WERI-Rb-1 (cell line): ENCODE results near the gene MME.

ENCODE experiments used
- DNase-seq: peaks from one replicate; pipeline ENCODE4 v3.0.0-alpha.2; 2020
- H3K27ac ChIP-seq: fragments of 250-450 bp; sonication (Bioruptor Pico); 2 replicates; pipeline ENCODE4 v1.5.1; 2020; ENCODE audit warnings: mild to moderate bottlenecking, moderate library complexity
- H3K27me3 ChIP-seq: fragments of 250-450 bp; sonication (Bioruptor Pico); 2 replicates; pipeline ENCODE4 v1.5.1; 2021; ENCODE audit warnings: mild to moderate bottlenecking, low read depth, moderate library complexity; ENCODE audit not compliant: insufficient read depth, severe bottlenecking
- H3K36me3 ChIP-seq: fragments of 250-450 bp; sonication (Bioruptor Pico); 2 replicates; pipeline ENCODE4 v1.5.1; 2020; ENCODE audit warnings: mild to moderate bottlenecking, moderate library complexity
- H3K4me3 ChIP-seq: 2 replicates; pipeline ENCODE4 v1.5.1; 2011; ENCODE audit warnings: low read depth, mild to moderate bottlenecking, control low read depth, low read length
- H3K9me3 ChIP-seq: fragments of 250-450 bp; sonication (Bioruptor Pico); 2 replicates; pipeline ENCODE4 v1.5.1; 2021; ENCODE audit warnings: mild to moderate bottlenecking, moderate library complexity; ENCODE audit not compliant: severe bottlenecking
- CTCF ChIP-seq: IDR thresholded peaks from 2 replicates; pipeline ENCODE4 v1.5.1; 2011; ENCODE audit warnings: low read depth, mild to moderate bottlenecking, control low read depth, inconsistent platforms, low read length

MME gene

GRCh38 chr3:155053756-155054155, 26.4 kb upstream of the MME start:
- H3K27ac ChIP-seq: no peak overlapping the region
- H3K27me3 ChIP-seq: no peaks in the 10 kb centered on the region
- H3K36me3 ChIP-seq: no peaks in the 10 kb centered on the region
- no peak for TF ChIP-seq CTCF
- no peak overlapping the region for H3K4me3 ChIP-seq
- DNase-seq: no peak
- peaks cover 4% of the 10 kb centered on the region for H3K9me3 ChIP-seq

DNA sequence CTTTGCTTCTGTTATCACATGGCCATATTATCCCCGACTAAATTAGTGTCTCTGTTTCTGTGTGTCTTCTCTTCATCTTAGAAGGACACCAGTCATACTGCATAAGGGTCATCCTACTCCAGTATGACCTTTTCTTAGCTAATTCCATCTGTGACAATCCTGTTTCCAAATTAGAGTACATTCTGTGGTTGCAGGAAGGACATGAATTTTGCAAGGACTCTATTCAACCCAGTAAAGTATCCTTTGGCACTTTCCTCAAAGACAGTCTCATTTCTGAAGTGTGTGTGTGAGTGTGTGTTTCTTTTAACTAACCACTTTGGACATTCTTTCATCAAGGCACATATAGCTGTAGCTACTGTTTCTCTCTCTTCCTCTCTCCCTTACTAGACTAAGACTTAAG, 15.2 kb upstream of the MME start:
- Histone ChIP-seq H3K36me3 (no peaks in the 10 kb centered on the region), H3K27ac (no peak overlapping the region), H3K4me3 (no peak overlapping the region), H3K27me3 (no peaks in the 10 kb centered on the region), H3K9me3 (no peaks in the 10 kb centered on the region)
- no peak for DNase-seq
- no peak for TF ChIP-seq CTCF

- Histone ChIP-seq H3K4me3 (no peak overlapping the region), H3K27me3 (no peaks in the 10 kb centered on the region), H3K9me3 (no peaks in the 10 kb centered on the region), H3K36me3 (no peaks in the 10 kb centered on the region), H3K27ac (no peak overlapping the region)
- TF ChIP-seq CTCF: no peak
- no peak for DNase-seq
Observed at GRCh38 chr3:155065537-155065936, 14.6 kb upstream of the MME start.

- TF ChIP-seq CTCF: no peak
- Histone ChIP-seq H3K9me3 (no peaks in the 10 kb centered on the region), H3K4me3 (no peak overlapping the region), H3K27ac (no peak overlapping the region), H3K36me3 (no peaks in the 10 kb centered on the region), H3K27me3 (no peaks in the 10 kb centered on the region)
- DNase-seq: no peak
Observed at GRCh38 chr3:155069729-155070128, 10.4 kb upstream of the MME start.

DNA sequence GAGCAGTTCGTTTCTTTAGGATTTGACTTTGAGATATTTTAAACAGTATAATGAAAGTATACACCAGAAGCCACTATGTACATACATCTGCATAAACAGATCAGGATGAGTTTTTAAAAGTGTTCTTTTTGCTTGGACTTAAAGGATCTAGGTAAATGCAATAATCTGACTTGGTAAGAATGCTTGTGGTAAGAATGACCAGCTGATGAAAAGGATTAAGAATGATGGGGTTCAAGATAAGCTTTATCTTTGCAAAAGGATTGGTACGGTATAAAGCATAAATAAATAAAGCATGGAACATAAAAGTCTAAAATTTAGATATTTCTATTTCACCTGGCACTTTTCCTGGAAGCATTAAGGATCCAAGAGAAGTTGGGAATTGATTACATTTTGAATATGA, 9.8 kb upstream of the MME start:
- no peak for DNase-seq
- Histone ChIP-seq H3K36me3 (no peaks in the 10 kb centered on the region), H3K4me3 (no peak overlapping the region), H3K27ac (no peak overlapping the region), H3K27me3 (no peaks in the 10 kb centered on the region), H3K9me3 (no peaks in the 10 kb centered on the region)
- TF ChIP-seq CTCF: no peak

GRCh38 chr3:155070932-155071387, 9.2 kb upstream of the MME start:
- no peak for TF ChIP-seq CTCF
- no peaks in the 10 kb centered on the region for H3K9me3 ChIP-seq
- H3K4me3 ChIP-seq: no peak overlapping the region
- no peak overlapping the region for H3K27ac ChIP-seq
- H3K36me3 ChIP-seq: no peaks in the 10 kb centered on the region
- H3K27me3 ChIP-seq: no peaks in the 10 kb centered on the region
- DNase-seq: no peak
